ENCODE data around the gene ABCC10.

Gene ABCC10

GRCh38 chr6:43435682-43436437 is 8.5 kb downstream of the ABCC10 start:
- DNase-seq (ENCODE audit: insufficient read length): no peak

GRCh38 chr6:43436577-43437282 is 9.4 kb downstream of the ABCC10 start:
- no peak for DNase-seq (ENCODE audit: insufficient read length)
- TF ChIP-seq TAF1 (IDR thresholded peaks at IDR 0.05; ENCODE audit: borderline replicate concordance, low read depth, low read length): no peak
- no peak for TF ChIP-seq POLR2A (IDR thresholded peaks at IDR 0.05; ENCODE audit: low read depth, low read length)
- TF ChIP-seq POLR2AphosphoS5 (IDR thresholded peaks at IDR 0.05; ENCODE audit: low read depth, low read length): no peak
- FAIRE-seq: no peak

More at GRCh38 chr6:43435682-43436437, 8.5 kb downstream of the ABCC10 start:
- no peak for FAIRE-seq
- TF ChIP-seq TAF1 (IDR thresholded peaks at IDR 0.05; ENCODE audit: borderline replicate concordance, low read depth, low read length) (no peak), POLR2AphosphoS5 (IDR thresholded peaks at IDR 0.05; ENCODE audit: low read depth, low read length) (no peak), POLR2A (IDR thresholded peaks at IDR 0.05; ENCODE audit: low read depth, low read length) (no peak)

DNA sequence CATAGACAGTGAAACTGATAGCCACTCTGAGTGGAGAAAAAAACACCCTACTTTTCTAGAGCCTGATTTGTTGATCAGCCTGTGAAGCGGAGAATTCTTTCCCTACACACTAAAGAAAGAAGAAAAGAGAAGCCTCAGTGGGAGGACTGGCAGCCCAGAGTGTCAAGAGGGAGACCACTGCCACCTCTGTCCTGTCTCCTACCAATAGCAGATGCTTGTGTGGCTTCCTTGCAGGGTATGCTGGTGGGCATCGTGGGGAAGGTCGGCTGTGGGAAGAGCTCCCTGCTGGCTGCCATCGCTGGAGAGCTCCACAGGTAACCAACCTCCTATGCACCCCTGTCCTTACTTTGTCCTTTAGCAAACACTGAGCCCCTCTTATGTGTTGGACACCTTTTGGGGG is 10.4 kb downstream of the ABCC10 start:
- DNase-seq (ENCODE audit: insufficient read length) (no peak), FAIRE-seq (no peak)
- TF ChIP-seq POLR2AphosphoS5 (IDR thresholded peaks at IDR 0.05; ENCODE audit: low read depth, low read length) (no peak), POLR2A (IDR thresholded peaks at IDR 0.05; ENCODE audit: low read depth, low read length) (no peak), TAF1 (IDR thresholded peaks at IDR 0.05; ENCODE audit: borderline replicate concordance, low read depth, low read length) (no peak)

GRCh38 chr6:43442935-43443334 is 15.6 kb downstream of the ABCC10 start:
- DNase-seq (ENCODE audit: insufficient read length) (no peak), FAIRE-seq (no peak)
- no peak for TF ChIP-seq POLR2AphosphoS5 (IDR thresholded peaks at IDR 0.05; ENCODE audit: low read depth, low read length)
- no peak for TF ChIP-seq TAF1 (IDR thresholded peaks at IDR 0.05; ENCODE audit: borderline replicate concordance, low read depth, low read length)

- FAIRE-seq (no peak), DNase-seq (ENCODE audit: insufficient read length) (no peak)
- TF ChIP-seq POLR2AphosphoS5 (IDR thresholded peaks at IDR 0.05; ENCODE audit: low read depth, low read length): no peak
- no peak for TF ChIP-seq TAF1 (IDR thresholded peaks at IDR 0.05; ENCODE audit: borderline replicate concordance, low read depth, low read length)
- TF ChIP-seq POLR2A (IDR thresholded peaks at IDR 0.05; ENCODE audit: low read depth, low read length): no peak
These were observed 16.7 kb downstream of the ABCC10 start for GRCh38 chr6:43444036-43444435.

GRCh38 chr6:43444582-43444981 is 17.2 kb downstream of the ABCC10 start:
- DNase-seq (ENCODE audit: insufficient read length) (no peak), FAIRE-seq (no peak)
- TF ChIP-seq POLR2AphosphoS5 (IDR thresholded peaks at IDR 0.05; ENCODE audit: low read depth, low read length) (no peak), POLR2A (IDR thresholded peaks at IDR 0.05; ENCODE audit: low read depth, low read length) (no peak), TAF1 (IDR thresholded peaks at IDR 0.05; ENCODE audit: borderline replicate concordance, low read depth, low read length) (no peak)

GRCh38 chr6:43445576-43445975 is 18.2 kb downstream of the ABCC10 start:
- TF ChIP-seq POLR2A (IDR thresholded peaks at IDR 0.05; ENCODE audit: low read depth, low read length): no peak
- TF ChIP-seq TAF1 (IDR thresholded peaks at IDR 0.05; ENCODE audit: borderline replicate concordance, low read depth, low read length): no peak
- TF ChIP-seq POLR2AphosphoS5 (IDR thresholded peaks at IDR 0.05; ENCODE audit: low read depth, low read length): no peak
- no peak for DNase-seq (ENCODE audit: insufficient read length)
- no peak for FAIRE-seq

DNA sequence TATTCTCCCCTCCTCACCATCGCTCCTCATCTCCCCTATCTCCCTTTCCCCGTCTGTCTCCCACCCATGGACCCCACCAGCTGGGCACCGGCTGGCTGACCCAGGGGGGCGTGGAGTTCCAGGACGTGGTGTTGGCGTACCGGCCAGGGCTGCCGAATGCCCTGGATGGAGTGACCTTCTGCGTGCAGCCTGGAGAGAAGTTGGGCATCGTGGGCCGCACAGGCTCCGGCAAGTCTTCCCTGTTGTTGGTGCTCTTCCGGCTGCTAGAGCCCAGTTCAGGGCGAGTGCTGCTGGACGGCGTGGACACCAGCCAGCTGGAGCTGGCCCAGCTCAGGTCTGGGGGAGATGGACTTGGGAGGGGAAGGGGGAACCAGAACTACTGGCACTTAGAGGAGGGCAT is 20.3 kb downstream of the ABCC10 start:
- DNase-seq (ENCODE audit: insufficient read length) (no peak), FAIRE-seq (no peak)
- no peak for TF ChIP-seq POLR2A (IDR thresholded peaks at IDR 0.05; ENCODE audit: low read depth, low read length)
- no peak for TF ChIP-seq TAF1 (IDR thresholded peaks at IDR 0.05; ENCODE audit: borderline replicate concordance, low read depth, low read length)
- no peak for TF ChIP-seq POLR2AphosphoS5 (IDR thresholded peaks at IDR 0.05; ENCODE audit: low read depth, low read length)

DNA sequence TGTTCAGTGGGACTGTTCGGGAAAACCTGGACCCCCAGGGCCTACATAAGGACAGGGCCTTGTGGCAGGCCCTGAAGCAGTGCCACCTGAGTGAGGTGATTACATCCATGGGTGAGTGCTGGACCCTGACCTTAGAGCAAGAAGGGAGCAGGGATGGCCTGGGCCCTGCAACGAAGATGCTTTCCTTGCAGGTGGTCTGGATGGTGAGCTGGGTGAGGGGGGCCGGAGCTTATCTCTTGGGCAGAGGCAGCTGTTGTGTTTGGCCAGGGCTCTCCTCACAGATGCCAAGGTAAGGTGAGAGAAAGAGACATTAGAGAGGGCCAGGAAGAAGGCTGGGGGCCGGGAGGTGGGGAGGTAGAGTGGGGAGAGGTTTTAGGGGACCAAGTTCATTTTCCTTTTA is 21.6 kb downstream of the ABCC10 start:
- DNase-seq (ENCODE audit: insufficient read length): no peak
- FAIRE-seq: no peak
- TF ChIP-seq POLR2A (IDR thresholded peaks at IDR 0.05; ENCODE audit: low read depth, low read length) (no peak), TAF1 (IDR thresholded peaks at IDR 0.05; ENCODE audit: borderline replicate concordance, low read depth, low read length) (no peak), POLR2AphosphoS5 (IDR thresholded peaks at IDR 0.05; ENCODE audit: low read depth, low read length) (no peak)

- FAIRE-seq (no peak), DNase-seq (ENCODE audit: insufficient read length) (no peak)
- TF ChIP-seq POLR2A (IDR thresholded peaks at IDR 0.05; ENCODE audit: low read depth, low read length) (no peak), POLR2AphosphoS5 (IDR thresholded peaks at IDR 0.05; ENCODE audit: low read depth, low read length) (no peak), TAF1 (IDR thresholded peaks at IDR 0.05; ENCODE audit: borderline replicate concordance, low read depth, low read length) (no peak)
These were observed 23.4 kb downstream of the ABCC10 start for GRCh38 chr6:43450699-43451131.

GRCh38 chr6:43451348-43451747 is 24.0 kb downstream of the ABCC10 start:
- DNase-seq (ENCODE audit: insufficient read length) (no peak), FAIRE-seq (no peak)
- TF ChIP-seq POLR2A (IDR thresholded peaks at IDR 0.05; ENCODE audit: low read depth, low read length) (no peak), POLR2AphosphoS5 (IDR thresholded peaks at IDR 0.05; ENCODE audit: low read depth, low read length) (no peak), TAF1 (IDR thresholded peaks at IDR 0.05; ENCODE audit: borderline replicate concordance, low read depth, low read length) (no peak)

- TF ChIP-seq POLR2AphosphoS5 (IDR thresholded peaks at IDR 0.05; ENCODE audit: low read depth, low read length) (no peak), POLR2A (IDR thresholded peaks at IDR 0.05; ENCODE audit: low read depth, low read length) (no peak), TAF1 (IDR thresholded peaks at IDR 0.05; ENCODE audit: borderline replicate concordance, low read depth, low read length) (no peak)
- no peak for FAIRE-seq
- DNase-seq (ENCODE audit: insufficient read length): no peak
These were observed 24.6 kb downstream of the ABCC10 start for GRCh38 chr6:43451939-43452338.

Measured in GM12892 (cell line).